Measurements from ENCODE around the gene AIG1.
"Not testable (repeated sequence)": the region's sequence is repeated elsewhere in the genome, so short reads cannot be mapped to it uniquely, and the experiment has no call there.

The AIG1 gene

GRCh38 chr6:143068001-143068400, 7.3 kb downstream of the AIG1 start:
- H3K27ac ChIP-seq, result no peak overlapping the region
- TF ChIP-seq CTCF (conservative IDR thresholded peaks at IDR 0.05), result no peak

- TF ChIP-seq CTCF (conservative IDR thresholded peaks at IDR 0.05), result no peak
- no peak overlapping the region for H3K27ac ChIP-seq
These were observed 13.4 kb downstream of the AIG1 start for GRCh38 chr6:143074101-143074500.

GRCh38 chr6:143074670-143075318, 14.1 kb downstream of the AIG1 start:
- no peak overlapping the region for H3K27ac ChIP-seq
- no peak for TF ChIP-seq CTCF (conservative IDR thresholded peaks at IDR 0.05)

GRCh38 chr6:143078468-143079324, 18.0 kb downstream of the AIG1 start:
- H3K27ac ChIP-seq, result no peak overlapping the region
- no peak for TF ChIP-seq CTCF (conservative IDR thresholded peaks at IDR 0.05)

- no peak for TF ChIP-seq CTCF (conservative IDR thresholded peaks at IDR 0.05)
- H3K27ac ChIP-seq, result no peak overlapping the region
These were observed 18.6 kb downstream of the AIG1 start for GRCh38 chr6:143079325-143079640.

GRCh38 chr6:143082274-143082673, 21.6 kb downstream of the AIG1 start:
- H3K27ac ChIP-seq, result not testable (repeated sequence)

- H3K27ac ChIP-seq, result not testable (repeated sequence)
These were observed 23.3 kb downstream of the AIG1 start for GRCh38 chr6:143084019-143084418.

- not testable (repeated sequence) for H3K27ac ChIP-seq
These were observed 26.6 kb downstream of the AIG1 start for GRCh38 chr6:143087335-143087734.

- no peak overlapping the region for H3K27ac ChIP-seq
- no peak for TF ChIP-seq CTCF (conservative IDR thresholded peaks at IDR 0.05)
These were observed 27.2 kb downstream of the AIG1 start for GRCh38 chr6:143087856-143088255.
